Tongue (tissue), 3 donors: ENCODE measurements around the gene HOXB1. TPM values are rescaled to one million over a fixed set of nuclear protein-coding genes. Genes with fewer than 3 reads are reported as not detected.
"Not testable (repeated sequence)": the region's sequence is repeated elsewhere in the genome, so short reads cannot be mapped to it uniquely, and the experiment has no call there.

Experiments used
- DNase-seq: peaks from one replicate; pipeline ENCODE4 v3.0.0-alpha.2; 2015
- small RNA-seq: library from RNA; depleted of rRNA; stranded (forward); fragments of <200 nt; gene quantifications from one replicate; pipeline ENCODE3, GENCODE V24; 2014; ENCODE audit warnings: low replicate concordance
- total RNA-seq: library from RNA; depleted of rRNA; stranded (reverse); fragments of >200 nt; gene quantifications from one replicate; pipeline ENCODE4 v1.2.3, GENCODE V29; 2014

HOXB1 gene
- total RNA-seq, 1 donor from 2014 or later = not detected

DNA sequence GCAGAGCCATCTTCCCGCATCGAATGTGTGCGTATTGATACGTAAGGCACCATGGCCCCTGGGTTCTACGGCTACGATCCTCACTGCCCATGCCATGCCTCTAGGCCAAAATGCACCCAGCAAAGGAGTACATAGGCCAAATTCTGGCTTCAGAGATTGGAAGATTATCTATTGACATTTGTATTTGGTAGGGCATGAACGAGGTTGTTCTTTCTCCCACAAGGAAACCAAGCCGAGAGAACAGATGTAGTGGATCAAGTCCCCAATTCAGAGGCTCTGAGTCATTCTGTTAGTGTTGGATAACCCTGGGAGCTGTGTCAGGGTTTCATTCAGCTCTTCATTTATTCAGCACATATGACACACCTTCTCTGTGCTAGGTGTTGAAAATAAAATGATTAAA lies 36.5 kb downstream of the HOXB1 start:
- DNase-seq = no peak

- peak; percentile 82 for DNase-seq
Measured at GRCh38 chr17:48492401-48493298, 38.2 kb downstream of the HOXB1 start.

- no peak for DNase-seq
Measured at GRCh38 chr17:48491527-48492273, 39.1 kb downstream of the HOXB1 start.

DNA sequence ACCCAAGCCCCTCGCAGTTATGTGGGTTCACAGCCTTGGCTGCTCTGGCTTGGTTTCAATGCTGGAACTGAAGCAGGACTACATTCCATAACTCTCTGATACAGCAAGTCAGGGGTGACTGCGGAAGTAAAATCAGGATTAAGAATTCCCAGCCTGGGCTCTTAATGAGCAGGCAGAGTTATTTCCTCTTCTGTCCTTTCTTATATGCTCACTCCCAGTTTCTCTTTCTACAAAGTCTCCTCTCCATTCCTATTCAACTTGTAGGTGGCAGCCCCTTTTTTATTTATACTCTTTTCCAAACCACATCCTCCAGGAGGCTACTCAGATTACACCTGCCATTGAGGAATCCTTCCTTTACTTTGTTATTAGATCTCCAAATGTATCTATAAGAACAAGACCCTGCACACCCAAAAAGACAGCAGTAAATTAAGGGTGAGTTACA lies 40.3 kb downstream of the HOXB1 start:
- no peak for DNase-seq

DNA sequence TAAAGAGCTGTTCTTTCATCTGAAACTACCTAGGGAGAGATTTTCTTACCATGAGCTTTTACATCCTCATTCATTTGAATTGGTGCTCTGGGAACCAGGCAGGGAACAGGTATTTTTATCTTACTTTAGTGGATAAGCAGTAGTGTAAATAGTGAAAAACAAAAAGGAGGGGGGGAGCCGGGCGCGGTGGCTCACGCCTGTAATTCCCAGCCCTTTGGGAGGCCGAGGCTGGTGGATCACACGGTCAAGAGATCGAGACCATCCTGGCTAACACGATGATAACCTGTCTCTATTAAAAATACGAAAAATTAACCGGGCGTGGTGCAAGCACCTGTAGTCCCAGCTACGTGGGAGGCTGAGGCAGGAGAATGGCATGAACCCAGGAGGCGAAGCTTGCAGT lies 41.0 kb downstream of the HOXB1 start:
- DNase-seq = no peak

- no peak for DNase-seq
Measured at GRCh38 chr17:48488548-48489106, 42.2 kb downstream of the HOXB1 start.

GRCh38 chr17:48487221-48487620 lies 43.6 kb downstream of the HOXB1 start:
- no peak for DNase-seq

- no peak for DNase-seq
Measured at GRCh38 chr17:48486557-48486956, 44.3 kb downstream of the HOXB1 start.

DNA sequence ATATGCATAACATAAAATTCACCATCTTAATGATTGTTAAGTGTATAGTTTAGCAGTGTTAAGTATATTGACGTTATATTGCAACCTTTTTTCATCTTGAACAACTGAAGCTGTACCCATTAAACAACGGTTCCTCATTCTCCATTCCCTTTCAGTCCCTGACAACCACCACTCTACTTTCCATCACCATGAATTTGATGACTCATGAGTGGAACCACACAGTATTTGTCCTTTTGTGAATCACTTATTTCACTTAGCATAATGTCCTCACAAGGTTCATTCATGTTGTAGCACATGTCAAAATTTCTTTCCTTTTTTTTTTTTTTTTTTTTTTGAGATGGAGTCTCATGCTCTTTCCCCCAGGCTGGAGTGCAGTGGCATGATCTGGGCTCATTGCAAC lies 46.0 kb downstream of the HOXB1 start:
- no peak for DNase-seq

DNA sequence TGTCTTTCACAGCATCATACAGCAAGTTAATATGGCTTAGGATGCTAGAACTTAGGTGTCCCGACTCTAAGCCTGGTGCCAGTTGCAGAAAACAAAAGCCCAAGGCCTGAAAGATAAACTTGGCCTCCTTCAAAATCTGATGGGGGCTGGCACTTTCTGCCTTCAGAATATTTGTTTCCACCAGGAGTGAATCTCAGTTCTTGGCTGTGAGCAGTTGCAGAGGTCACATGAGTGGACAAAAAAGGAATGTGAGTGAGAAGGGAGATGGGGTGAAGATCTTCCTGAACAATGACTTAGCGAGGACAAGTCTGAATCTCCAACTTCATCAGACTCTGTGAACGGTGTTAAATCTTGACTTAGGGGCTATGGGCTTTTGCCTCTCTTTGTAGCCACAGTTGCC lies 46.6 kb downstream of the HOXB1 start:
- DNase-seq = no peak

GRCh38 chr17:48483471-48484131 lies 47.2 kb downstream of the HOXB1 start:
- DNase-seq = peak; percentile 79

- DNase-seq = no peak
Measured at GRCh38 chr17:48483004-48483403, 47.8 kb downstream of the HOXB1 start.

DNA sequence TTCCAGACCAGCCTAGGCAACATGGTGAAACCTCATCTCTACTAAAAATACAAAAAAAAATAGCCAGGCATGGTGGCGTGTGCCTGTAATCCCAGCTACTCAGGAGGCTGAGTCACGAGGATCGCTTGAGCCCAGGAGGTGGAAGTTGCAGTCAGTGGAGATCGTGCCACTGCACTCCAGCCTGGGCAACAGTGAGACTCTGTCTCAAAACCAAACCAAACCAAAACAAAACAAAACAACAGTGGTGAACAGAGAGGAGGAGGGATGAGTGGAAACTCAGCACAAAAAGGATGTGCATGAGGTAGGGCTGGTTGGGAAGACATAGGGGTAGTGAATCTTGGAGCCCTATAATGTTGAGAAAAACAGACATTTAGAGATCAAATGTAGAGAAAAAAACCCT lies 48.5 kb downstream of the HOXB1 start:
- not testable (repeated sequence) for DNase-seq

DNA sequence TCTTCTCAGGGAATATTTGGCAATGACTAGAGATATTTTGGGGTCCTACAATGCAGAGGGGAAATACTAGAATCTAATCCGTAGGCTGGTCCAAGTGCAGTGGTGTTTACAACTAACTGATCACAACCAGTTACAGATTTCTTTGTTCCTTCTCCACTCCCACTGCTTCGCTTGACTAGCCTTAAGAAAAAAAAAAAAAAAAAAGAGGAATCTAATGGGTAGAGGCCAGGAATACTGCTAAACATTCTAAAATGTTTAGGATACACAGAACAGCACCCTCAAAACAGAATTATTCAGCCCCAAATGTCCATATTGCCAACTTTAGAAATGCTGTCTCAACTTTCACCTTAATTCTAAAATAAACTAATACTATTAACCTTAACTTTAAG lies 51.8 kb downstream of the HOXB1 start:
- DNase-seq = no peak

Small RNA genes within 50 kb of the gene (small RNA-seq; reads per million reads assigned to genes)
- gene RF00019 = not detected

Other genes with a start within 250 kb of the HOXB1 start
- gene SKAP1, start 100.8 kb downstream of the HOXB1 start, total RNA-seq = 0.41 TPM
- 4.1 TPM for gene HOXB2, start 14.1 kb upstream of the HOXB1 start, total RNA-seq
- 0.92 TPM for gene HOXB4, start 47.3 kb upstream of the HOXB1 start, total RNA-seq
- gene HOXB3, start 59.2 kb upstream of the HOXB1 start, total RNA-seq = 3.4 TPM
- not detected for gene HOXB5, start 62.8 kb upstream of the HOXB1 start, total RNA-seq
- not detected for gene HOXB6, start 74.0 kb upstream of the HOXB1 start, total RNA-seq
- 0.51 TPM for gene HOXB7, start 80.0 kb upstream of the HOXB1 start, total RNA-seq
- not detected for gene HOXB8, start 84.3 kb upstream of the HOXB1 start, total RNA-seq
- not detected for gene HOXB9, start 95.3 kb upstream of the HOXB1 start, total RNA-seq
- not detected for gene PRAC1, start 191.5 kb upstream of the HOXB1 start, total RNA-seq
- gene PRAC2, start 192.2 kb upstream of the HOXB1 start, total RNA-seq = not detected
- not detected for gene HOXB13, start 197.7 kb upstream of the HOXB1 start, total RNA-seq